DMS79 treated with DMSO at 0.1 percent for 48 hours (cell line): ENCODE measurements around the gene GCH1.
"Not testable (repeated sequence)": the region's sequence is repeated elsewhere in the genome, so short reads cannot be mapped to it uniquely, and the experiment has no call there.

Source experiments
- DNase-seq: peaks from one replicate; lab custom pipeline; 2025; lab: John Stamatoyannopoulos, UW

Gene GCH1

GRCh38 chr14:54902521-54903420, at the start of gene GCH1:
GCH1 (minus strand) TSS chr14:54902826; CDS start chr14:54902663, 163 bp downstream.
- DNase-seq, result peak; percentile 95

GRCh38 chr14:54947230-54947629, 44.6 kb upstream of the GCH1 start:
- no peak for DNase-seq

- DNase-seq, result no peak
Measured at GRCh38 chr14:54946500-54946899, 43.9 kb upstream of the GCH1 start.

- no peak for DNase-seq
Measured at GRCh38 chr14:54944737-54945391, 42.2 kb upstream of the GCH1 start.

- no peak for DNase-seq
Measured at GRCh38 chr14:54942913-54943312, 40.3 kb upstream of the GCH1 start.

- DNase-seq, result no peak
Measured at GRCh38 chr14:54936816-54937215, 34.2 kb upstream of the GCH1 start.

GRCh38 chr14:54935958-54936357, 33.3 kb upstream of the GCH1 start:
- no peak for DNase-seq

GRCh38 chr14:54935100-54935499, 32.5 kb upstream of the GCH1 start:
- no peak for DNase-seq

- peak; percentile 62 for DNase-seq
Measured at GRCh38 chr14:54933006-54933405, 30.4 kb upstream of the GCH1 start.

- no peak for DNase-seq
Measured at GRCh38 chr14:54931598-54932340, 29.1 kb upstream of the GCH1 start.

GRCh38 chr14:54931101-54931500, 28.5 kb upstream of the GCH1 start:
- no peak for DNase-seq

- DNase-seq, result peak; percentile 83
Measured at GRCh38 chr14:54929556-54929955, 26.9 kb upstream of the GCH1 start.

- DNase-seq, result no peak
Measured at GRCh38 chr14:54928216-54928615, 25.6 kb upstream of the GCH1 start.

- no peak for DNase-seq
Measured at GRCh38 chr14:54927551-54927950, 24.9 kb upstream of the GCH1 start.

GRCh38 chr14:54926570-54926969, 23.9 kb upstream of the GCH1 start:
- not testable (repeated sequence) for DNase-seq

- no peak for DNase-seq
Measured at GRCh38 chr14:54922598-54922997, 20.0 kb upstream of the GCH1 start.

GRCh38 chr14:54920052-54920451, 17.4 kb upstream of the GCH1 start:
- DNase-seq, result peak; percentile 95

- DNase-seq, result no peak
Measured at GRCh38 chr14:54919330-54919729, 16.7 kb upstream of the GCH1 start.

- no peak for DNase-seq
Measured at GRCh38 chr14:54918427-54918826, 15.8 kb upstream of the GCH1 start.

- no peak for DNase-seq
Measured at GRCh38 chr14:54916101-54916500, 13.5 kb upstream of the GCH1 start.

GRCh38 chr14:54909817-54910558, 7.4 kb upstream of the GCH1 start:
- DNase-seq, result no peak

- not testable (repeated sequence) for DNase-seq
Measured at GRCh38 chr14:54908973-54909372, 6.3 kb upstream of the GCH1 start.
